Ishikawa (cell line): ENCODE data around the gene BCAN.

Source experiments
- CEBPB ChIP-seq: IDR thresholded peaks from 2 replicates; pipeline ENCODE4 v1.6.1; 2012
- CREB1 ChIP-seq: IDR thresholded peaks from 2 replicates; pipeline ENCODE4 v1.6.1; 2012; ENCODE audit warnings: low read depth
- EGR1 ChIP-seq: IDR thresholded peaks from 2 replicates; pipeline ENCODE4 v1.6.1; 2012
- EP300 ChIP-seq: IDR thresholded peaks from 2 replicates; pipeline ENCODE4 v1.6.1; 2012; ENCODE audit warnings: borderline replicate concordance
- FOXM1 ChIP-seq: IDR thresholded peaks from 2 replicates; pipeline ENCODE4 v1.6.1; 2012; ENCODE audit warnings: low read depth, borderline replicate concordance
- MAX ChIP-seq: IDR thresholded peaks from 2 replicates; pipeline ENCODE4 v1.6.1; 2012
- NFIC ChIP-seq: IDR thresholded peaks from 2 replicates; pipeline ENCODE4 v1.6.1; 2012
- RAD21 ChIP-seq: IDR thresholded peaks from 2 replicates; pipeline ENCODE4 v1.6.1; 2012; ENCODE audit warnings: low read depth
- REST ChIP-seq: IDR thresholded peaks from 2 replicates; pipeline ENCODE4 v1.6.1; 2012; ENCODE audit warnings: low read depth, mild to moderate bottlenecking
- TAF1 ChIP-seq: IDR thresholded peaks from 2 replicates; pipeline ENCODE4 v1.6.1; 2012; ENCODE audit warnings: low read depth, mild to moderate bottlenecking
- TCF12 ChIP-seq: IDR thresholded peaks from 2 replicates; pipeline ENCODE4 v1.6.1; 2012; ENCODE audit warnings: low read depth
- TEAD4 ChIP-seq: IDR thresholded peaks from 2 replicates; pipeline ENCODE4 v1.6.1; 2012
- USF1 ChIP-seq: IDR thresholded peaks from 2 replicates; pipeline ENCODE4 v1.6.1; 2012
- YY1 ChIP-seq: IDR thresholded peaks from 2 replicates; pipeline ENCODE4 v1.6.1; 2012; ENCODE audit warnings: low read depth
- ZBTB7A ChIP-seq: IDR thresholded peaks from 2 replicates; pipeline ENCODE4 v1.6.1; 2012; ENCODE audit warnings: low read depth

The BCAN gene

GRCh38 chr1:156624814-156625435 lies 17.0 kb upstream of the BCAN start:
- TF ChIP-seq EP300 = no peak
- no peak for TF ChIP-seq TCF12
- TF ChIP-seq REST = no peak

- TF ChIP-seq EGR1 = no peak
- TF ChIP-seq TEAD4 = no peak
- TF ChIP-seq REST = no peak
- TF ChIP-seq RAD21 = peak; percentile 69
- no peak for TF ChIP-seq TCF12
- no peak for TF ChIP-seq CREB1
- peak; percentile 66 for TF ChIP-seq ZBTB7A
- no peak for TF ChIP-seq EP300
- no peak for TF ChIP-seq MAX
- TF ChIP-seq TAF1 = no peak
- no peak for TF ChIP-seq CEBPB
- TF ChIP-seq USF1 = no peak
- TF ChIP-seq NFIC = no peak
- TF ChIP-seq FOXM1 = no peak
- TF ChIP-seq YY1 = no peak
Observed at GRCh38 chr1:156625436-156626078, 16.4 kb upstream of the BCAN start.

- TF ChIP-seq REST (no peak), YY1 (no peak)
Observed at GRCh38 chr1:156626079-156626438, 15.9 kb upstream of the BCAN start.

GRCh38 chr1:156627313-156627880 lies 14.5 kb upstream of the BCAN start:
- TF ChIP-seq NFIC (no peak), REST (peak; percentile 75), USF1 (peak; percentile 48; the same call in 1 of the 2 replicates), RAD21 (peak; percentile 61)
